ENCODE results near the gene STXBP5.

STXBP5 gene

DNA sequence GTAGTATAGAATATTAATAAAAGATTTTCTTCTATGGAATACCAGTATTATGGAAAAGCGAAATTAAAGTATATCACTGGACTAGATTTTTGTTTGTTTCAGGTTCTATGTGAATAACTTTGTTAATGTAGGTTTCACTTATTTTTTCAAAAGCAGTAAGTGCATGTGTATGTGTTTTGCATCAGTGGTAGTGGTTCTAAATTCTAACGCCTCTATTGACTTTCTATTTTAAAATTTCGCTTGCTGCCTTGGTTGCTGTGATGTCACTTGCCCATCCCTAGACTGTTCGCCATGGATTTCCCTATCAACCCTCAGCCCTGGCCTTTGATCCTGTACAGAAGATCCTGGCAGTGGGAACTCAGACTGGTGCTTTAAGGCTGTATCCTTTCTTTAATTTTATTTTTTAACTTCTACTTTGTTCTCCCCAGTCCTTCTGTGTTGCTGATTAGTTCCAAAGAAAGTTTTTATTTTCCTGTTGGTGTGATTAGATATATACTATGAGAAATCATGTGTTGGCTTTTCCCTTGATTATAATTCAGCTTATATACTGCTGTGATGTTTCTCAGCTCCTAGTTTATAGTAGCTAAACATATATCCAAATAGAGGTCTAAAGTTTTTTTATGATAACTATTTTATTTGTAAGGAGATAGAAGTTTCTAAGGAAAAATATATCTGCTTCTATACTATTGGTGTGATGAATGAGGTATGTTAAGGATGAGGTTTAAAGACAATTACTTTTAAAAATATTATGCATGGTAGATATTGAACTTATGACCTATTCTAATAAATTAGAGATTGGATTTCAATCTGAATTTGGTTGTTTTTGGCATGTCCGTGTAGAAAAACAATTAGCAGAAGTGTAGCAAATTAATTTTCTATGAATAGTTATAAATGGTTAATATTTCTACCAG is 1.7 kb downstream of the STXBP5 start:
- no peaks in the 10 kb centered on the region for H3K27me3 ChIP-seq (ENCODE audit: insufficient read depth, insufficient read length)
- TF ChIP-seq SUZ12 (IDR thresholded peaks at IDR 0.05; ENCODE audit: extremely low read depth, insufficient read depth, insufficient read length) (no peak), ZNF274 (IDR thresholded peaks at IDR 0.05; ENCODE audit: low read depth, low read length) (no peak), YY1 (IDR thresholded peaks at IDR 0.05; ENCODE audit: insufficient read depth, insufficient read length) (no peak)
- no peaks in the 10 kb centered on the region for H3K9me3 ChIP-seq (ENCODE audit: insufficient read depth, low read length)
- H3K4me1 ChIP-seq (ENCODE audit: insufficient read depth, insufficient read length): no peaks in the 10 kb centered on the region
- DNase-seq (ENCODE audit: low read depth, low spot score): no peak
- no peak overlapping the region for H3K4me3 ChIP-seq (ENCODE audit: insufficient read length, low read depth)
- no peaks in the 10 kb centered on the region for H3K36me3 ChIP-seq (ENCODE audit: insufficient read depth, insufficient read length, low read length)
- no peak overlapping the region for H3K9ac ChIP-seq (ENCODE audit: insufficient read length, low read depth)

DNA sequence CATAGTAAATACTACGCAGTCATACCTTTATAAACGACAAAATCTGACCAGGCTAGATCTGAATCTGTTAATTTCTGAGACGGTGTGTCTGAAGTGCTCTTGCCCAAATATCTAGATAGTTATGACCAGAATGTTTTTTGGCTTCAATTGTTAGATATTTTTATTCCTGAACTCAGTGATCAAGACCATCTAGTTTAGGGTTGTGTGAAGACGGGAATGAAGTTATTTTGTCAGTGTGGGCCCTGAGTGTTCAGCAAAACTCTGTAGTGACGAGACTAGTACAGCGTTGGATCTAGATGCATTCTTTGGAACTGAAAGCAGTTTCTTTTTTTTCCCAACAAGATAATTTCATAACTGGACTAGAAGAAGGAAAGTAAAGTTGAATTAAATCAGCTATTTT is 3.1 kb downstream of the STXBP5 start:
- no peaks in the 10 kb centered on the region for H3K27me3 ChIP-seq (ENCODE audit: insufficient read depth, insufficient read length)
- H3K36me3 ChIP-seq (ENCODE audit: insufficient read depth, insufficient read length, low read length): no peaks in the 10 kb centered on the region
- H3K9ac ChIP-seq (ENCODE audit: insufficient read length, low read depth): no peak overlapping the region
- no peaks in the 10 kb centered on the region for H3K4me1 ChIP-seq (ENCODE audit: insufficient read depth, insufficient read length)
- TF ChIP-seq ZNF274 (IDR thresholded peaks at IDR 0.05; ENCODE audit: low read depth, low read length): no peak
- no peak for TF ChIP-seq YY1 (IDR thresholded peaks at IDR 0.05; ENCODE audit: insufficient read depth, insufficient read length)
- TF ChIP-seq SUZ12 (IDR thresholded peaks at IDR 0.05; ENCODE audit: extremely low read depth, insufficient read depth, insufficient read length): no peak
- no peaks in the 10 kb centered on the region for H3K9me3 ChIP-seq (ENCODE audit: insufficient read depth, low read length)
- H3K4me3 ChIP-seq (ENCODE audit: insufficient read length, low read depth): no peak overlapping the region
- DNase-seq (ENCODE audit: low read depth, low spot score): no peak

DNA sequence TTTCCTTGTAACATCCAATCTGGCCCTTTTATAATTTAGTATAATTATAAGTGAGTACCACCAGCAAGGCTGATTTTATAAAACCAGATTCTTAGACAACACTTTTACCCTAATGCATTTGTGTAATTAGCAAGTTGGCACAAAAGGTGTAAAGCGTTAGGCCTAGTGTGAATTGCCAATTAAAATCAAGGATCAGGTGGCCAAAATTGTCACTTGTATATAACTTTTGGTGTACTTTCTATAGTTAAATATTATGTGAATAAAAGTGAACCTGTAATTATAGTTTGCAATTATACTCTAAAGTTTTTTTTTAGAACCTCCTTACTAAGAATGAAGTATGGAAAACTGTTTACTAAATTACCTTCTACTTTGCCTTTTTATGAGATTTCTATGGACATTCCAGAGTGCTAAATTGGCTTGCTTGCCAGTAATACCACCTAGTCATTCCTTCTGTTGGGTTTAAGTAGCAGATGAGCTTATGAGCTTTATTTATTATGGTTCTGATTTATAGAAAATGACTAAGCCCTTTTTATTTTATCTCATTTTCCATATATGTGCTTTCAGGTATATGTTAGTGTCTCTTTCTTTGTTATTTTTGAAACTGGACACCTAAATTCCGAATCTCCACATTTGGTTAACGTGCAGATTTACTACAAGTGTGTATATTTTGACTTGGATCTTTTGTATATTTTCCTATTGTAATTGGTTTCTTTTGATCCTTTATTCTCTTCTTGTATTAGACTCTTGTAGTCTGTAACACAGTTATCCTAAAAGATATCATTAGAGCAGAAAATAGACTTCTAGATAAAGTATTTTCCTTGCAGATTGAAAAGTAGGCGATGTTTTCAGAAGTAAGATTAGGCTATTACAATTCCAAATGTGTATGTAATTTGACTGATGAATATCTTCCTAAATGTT is 3.9 kb downstream of the STXBP5 start:
- no peaks in the 10 kb centered on the region for H3K27me3 ChIP-seq (ENCODE audit: insufficient read depth, insufficient read length)
- no peak overlapping the region for H3K9ac ChIP-seq (ENCODE audit: insufficient read length, low read depth)
- TF ChIP-seq SUZ12 (IDR thresholded peaks at IDR 0.05; ENCODE audit: extremely low read depth, insufficient read depth, insufficient read length): no peak
- TF ChIP-seq YY1 (IDR thresholded peaks at IDR 0.05; ENCODE audit: insufficient read depth, insufficient read length): no peak
- TF ChIP-seq ZNF274 (IDR thresholded peaks at IDR 0.05; ENCODE audit: low read depth, low read length): no peak
- no peaks in the 10 kb centered on the region for H3K9me3 ChIP-seq (ENCODE audit: insufficient read depth, low read length)
- no peak overlapping the region for H3K4me3 ChIP-seq (ENCODE audit: insufficient read length, low read depth)
- no peaks in the 10 kb centered on the region for H3K4me1 ChIP-seq (ENCODE audit: insufficient read depth, insufficient read length)
- DNase-seq (ENCODE audit: low read depth, low spot score): no peak
- no peaks in the 10 kb centered on the region for H3K36me3 ChIP-seq (ENCODE audit: insufficient read depth, insufficient read length, low read length)

DNA sequence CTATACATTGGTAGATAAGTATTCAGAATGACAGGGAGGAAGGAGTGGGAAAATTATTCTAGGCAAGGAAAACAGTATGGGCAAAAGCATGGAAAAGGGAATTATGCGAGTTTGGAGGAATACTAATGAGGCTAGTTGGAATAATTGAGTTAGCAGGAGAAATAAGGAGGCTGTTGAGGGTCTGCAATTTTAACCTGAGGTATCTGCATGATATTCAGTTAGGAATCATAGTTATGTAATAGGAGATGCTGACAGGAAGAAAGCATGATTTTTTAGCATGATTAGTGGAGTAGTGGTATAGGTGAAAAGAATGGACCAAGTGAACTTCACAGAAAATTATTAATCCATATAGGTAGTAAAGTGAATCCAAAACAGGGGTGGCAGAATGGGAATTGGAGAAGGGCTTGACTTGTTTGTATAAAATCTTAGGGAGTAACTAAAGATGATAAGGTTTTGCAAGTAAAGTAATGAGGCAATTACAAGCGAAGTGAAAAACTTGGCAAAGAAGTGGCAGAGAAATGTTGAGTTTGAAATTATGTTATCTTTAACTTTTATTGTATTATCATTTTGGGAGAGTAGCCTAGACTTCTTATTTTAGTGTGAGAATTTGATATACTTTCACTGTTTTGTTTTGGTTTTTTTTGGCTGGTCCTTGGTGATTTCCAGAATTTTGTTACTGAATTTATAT is 5.7 kb downstream of the STXBP5 start:
- no peaks in the 10 kb centered on the region for H3K4me1 ChIP-seq (ENCODE audit: insufficient read depth, insufficient read length)
- H3K27me3 ChIP-seq (ENCODE audit: insufficient read depth, insufficient read length): no peaks in the 10 kb centered on the region
- TF ChIP-seq ZNF274 (IDR thresholded peaks at IDR 0.05; ENCODE audit: low read depth, low read length): no peak
- no peaks in the 10 kb centered on the region for H3K36me3 ChIP-seq (ENCODE audit: insufficient read depth, insufficient read length, low read length)
- no peak overlapping the region for H3K4me3 ChIP-seq (ENCODE audit: insufficient read length, low read depth)
- no peaks in the 10 kb centered on the region for H3K9me3 ChIP-seq (ENCODE audit: insufficient read depth, low read length)
- H3K9ac ChIP-seq (ENCODE audit: insufficient read length, low read depth): no peak overlapping the region
- no peak for DNase-seq (ENCODE audit: low read depth, low spot score)

DNA sequence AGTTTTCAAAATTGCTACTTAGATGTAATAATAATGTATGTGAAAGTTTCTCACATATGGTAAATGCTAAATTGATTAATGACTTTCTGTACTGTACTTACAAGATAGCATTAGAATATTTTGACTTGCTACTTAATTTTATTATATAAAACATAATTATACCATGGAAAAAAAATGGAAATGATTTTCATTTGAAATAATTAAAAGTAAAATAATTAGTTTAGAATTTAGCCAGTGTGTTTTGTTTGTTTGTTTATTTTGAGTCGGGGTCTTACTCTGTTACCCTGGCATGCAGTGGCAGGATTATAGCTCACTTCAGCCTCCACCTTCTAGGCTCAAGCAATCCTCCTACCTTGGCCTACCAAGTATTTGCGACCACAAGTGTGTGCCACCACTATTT is 7.1 kb downstream of the STXBP5 start:
- no peaks in the 10 kb centered on the region for H3K9me3 ChIP-seq (ENCODE audit: insufficient read depth, low read length)
- no peaks in the 10 kb centered on the region for H3K36me3 ChIP-seq (ENCODE audit: insufficient read depth, insufficient read length, low read length)
- no peaks in the 10 kb centered on the region for H3K4me1 ChIP-seq (ENCODE audit: insufficient read depth, insufficient read length)
- no peak overlapping the region for H3K9ac ChIP-seq (ENCODE audit: insufficient read length, low read depth)
- no peaks in the 10 kb centered on the region for H3K27me3 ChIP-seq (ENCODE audit: insufficient read depth, insufficient read length)
- TF ChIP-seq SUZ12 (IDR thresholded peaks at IDR 0.05; ENCODE audit: extremely low read depth, insufficient read depth, insufficient read length) (no peak), YY1 (IDR thresholded peaks at IDR 0.05; ENCODE audit: insufficient read depth, insufficient read length) (no peak), ZNF274 (IDR thresholded peaks at IDR 0.05; ENCODE audit: low read depth, low read length) (no peak)
- no peak overlapping the region for H3K4me3 ChIP-seq (ENCODE audit: insufficient read length, low read depth)
- no peak for DNase-seq (ENCODE audit: low read depth, low spot score)

DNA sequence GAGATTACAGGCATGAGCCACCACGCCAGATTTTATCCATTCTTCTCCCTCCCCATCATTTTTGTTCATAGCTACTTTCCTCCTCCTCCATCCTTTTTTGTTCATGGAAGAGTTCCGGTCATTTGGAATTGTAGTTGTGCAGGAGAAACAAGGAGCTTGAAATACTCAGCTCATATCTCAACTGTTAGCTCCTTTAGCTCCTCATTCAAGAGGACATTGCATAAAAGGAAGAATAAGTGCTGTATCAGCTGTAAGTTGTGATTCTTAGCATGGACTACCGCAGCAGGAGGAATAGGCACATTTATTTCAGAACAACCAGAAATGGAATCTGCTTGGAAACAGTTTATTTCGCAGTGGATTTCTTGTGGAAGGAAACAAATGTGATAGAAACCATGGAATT is 7.6 kb downstream of the STXBP5 start:
- Histone ChIP-seq H3K4me1 (ENCODE audit: insufficient read depth, insufficient read length) (no peaks in the 10 kb centered on the region), H3K9ac (ENCODE audit: insufficient read length, low read depth) (no peak overlapping the region), H3K36me3 (ENCODE audit: insufficient read depth, insufficient read length, low read length) (no peaks in the 10 kb centered on the region), H3K27me3 (ENCODE audit: insufficient read depth, insufficient read length) (no peaks in the 10 kb centered on the region), H3K4me3 (ENCODE audit: insufficient read length, low read depth) (no peak overlapping the region), H3K9me3 (ENCODE audit: insufficient read depth, low read length) (no peaks in the 10 kb centered on the region)
- no peak for TF ChIP-seq ZNF274 (IDR thresholded peaks at IDR 0.05; ENCODE audit: low read depth, low read length)
- no peak for TF ChIP-seq SUZ12 (IDR thresholded peaks at IDR 0.05; ENCODE audit: extremely low read depth, insufficient read depth, insufficient read length)
- TF ChIP-seq YY1 (IDR thresholded peaks at IDR 0.05; ENCODE audit: insufficient read depth, insufficient read length): no peak
- DNase-seq (ENCODE audit: low read depth, low spot score): no peak
